ENCODE measurements around the gene DNAJC18.

Gene DNAJC18

DNA sequence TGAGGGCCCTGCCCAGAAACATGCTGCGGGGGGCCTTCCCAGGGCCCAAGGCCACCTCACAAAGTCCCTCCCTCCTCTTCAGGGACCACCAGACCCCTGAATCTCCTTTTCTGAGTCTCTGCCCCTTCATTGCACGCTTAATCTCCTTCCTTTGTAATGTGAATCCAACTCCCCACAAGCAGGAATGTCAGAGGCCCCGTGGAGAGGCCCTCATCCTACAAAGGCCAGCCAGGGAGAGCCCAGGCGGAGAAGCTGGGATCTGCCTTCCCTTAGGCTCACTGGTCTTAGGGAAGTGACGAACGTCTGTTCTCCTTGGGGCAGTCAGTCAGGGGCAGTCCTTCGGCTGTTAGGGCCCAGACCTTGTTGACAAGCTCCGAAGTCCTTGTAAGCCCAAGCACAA is 33.8 kb upstream of the DNAJC18 start:
- no peak for DNase-seq
- no peak for TF ChIP-seq POLR2A (IDR thresholded peaks at IDR 0.05; ENCODE audit: low read length)
- TF ChIP-seq GATA1 (IDR thresholded peaks at IDR 0.05; ENCODE audit: low read depth, low read length): no peak

DNA sequence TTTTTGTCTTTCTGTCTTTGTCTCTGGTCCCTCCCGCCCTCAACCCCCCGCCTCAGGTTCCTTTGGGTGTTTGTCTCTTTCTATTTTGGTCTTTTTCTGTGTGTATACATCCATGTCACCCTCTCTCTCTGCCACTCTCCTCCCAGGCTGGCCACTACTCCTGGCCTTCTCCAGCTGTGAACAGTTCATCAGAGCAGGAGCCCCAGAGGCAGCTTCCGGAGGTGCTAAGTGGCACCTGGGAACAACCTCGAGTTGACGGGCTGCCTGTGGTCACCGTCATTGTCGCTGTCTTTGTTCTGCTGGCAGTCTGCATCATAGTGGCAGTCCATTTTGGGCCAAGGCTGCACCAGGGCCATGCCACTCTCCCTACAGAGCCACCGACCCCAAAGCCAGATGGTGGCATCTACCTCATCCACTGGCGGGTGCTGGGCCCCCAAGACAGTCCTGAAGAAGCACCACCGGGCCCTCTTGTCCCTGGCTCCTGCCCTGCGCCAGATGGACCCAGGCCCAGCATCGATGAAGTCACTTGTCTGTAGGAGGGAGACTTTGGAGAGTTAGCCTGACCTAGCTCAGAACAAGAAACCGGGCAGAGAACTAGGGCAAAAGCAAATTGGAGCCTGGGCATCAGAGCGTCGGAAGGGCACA is 33.2 kb upstream of the DNAJC18 start:
- DNase-seq: no peak
- TF ChIP-seq POLR2A (IDR thresholded peaks at IDR 0.05; ENCODE audit: low read length) (no peak), GATA1 (IDR thresholded peaks at IDR 0.05; ENCODE audit: low read depth, low read length) (no peak)

DNA sequence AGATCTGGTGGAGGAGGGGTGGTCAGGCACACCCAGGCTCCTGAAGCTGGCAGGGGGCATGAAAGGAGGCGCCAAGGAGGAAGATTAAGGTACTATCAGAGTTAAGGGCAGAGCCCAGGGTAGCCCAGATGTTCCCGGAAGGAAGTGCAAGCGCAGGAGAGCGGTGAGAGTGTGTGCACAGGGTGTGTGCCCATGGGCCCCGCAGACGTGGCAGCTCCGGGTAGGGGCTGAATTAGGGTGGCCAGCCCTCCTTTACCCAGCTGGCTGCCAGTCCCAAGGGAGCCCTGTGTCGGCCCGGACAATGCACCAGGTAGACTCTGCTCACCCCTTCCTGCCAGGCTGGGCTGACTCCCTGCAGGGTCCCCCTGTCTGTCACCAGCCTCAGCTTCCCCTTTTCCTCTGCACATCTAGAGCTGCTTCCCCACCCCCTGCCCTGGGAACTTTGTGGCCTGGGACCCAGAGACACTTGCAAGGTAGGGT is 31.5 kb upstream of the DNAJC18 start, which contains the start of gene SMIM33:
Gene SMIM33, plus strand, starts transcription at position 184 of the 480 bp plus-strand sequence. Its CDS starts 118 bp downstream, at position 302.
- no peak for TF ChIP-seq GATA1 (IDR thresholded peaks at IDR 0.05; ENCODE audit: low read depth, low read length)
- no peak for TF ChIP-seq POLR2A (IDR thresholded peaks at IDR 0.05; ENCODE audit: low read length)
- DNase-seq: no peak

DNA sequence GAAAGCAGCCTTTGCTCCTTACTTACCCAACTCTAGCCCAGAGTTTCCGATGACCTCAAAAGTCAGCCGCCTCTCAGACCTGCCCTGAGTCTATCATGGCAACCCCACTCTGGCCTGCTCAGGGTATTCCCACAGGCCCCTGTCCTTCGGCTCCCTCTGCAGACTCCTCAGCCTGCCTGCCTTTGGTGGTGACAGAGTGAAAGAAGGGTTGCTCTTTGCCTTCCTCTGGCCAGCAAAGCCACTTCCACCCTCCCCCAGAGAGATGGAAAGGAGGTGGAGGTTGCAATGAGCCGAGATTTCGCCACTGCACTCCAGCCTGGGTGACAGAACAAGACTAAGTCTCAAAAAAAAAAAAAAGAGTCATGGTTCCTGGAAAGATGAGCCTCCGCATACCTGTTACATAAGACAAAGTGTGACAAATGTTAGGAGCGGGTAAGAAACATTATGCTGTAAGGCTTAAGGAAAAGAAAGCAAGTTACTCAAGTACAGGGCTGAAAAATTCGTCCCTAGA is 29.2 kb upstream of the DNAJC18 start:
- TF ChIP-seq POLR2A (IDR thresholded peaks at IDR 0.05; ENCODE audit: low read length) (no peak), GATA1 (IDR thresholded peaks at IDR 0.05; ENCODE audit: low read depth, low read length) (no peak)
- DNase-seq: no peak

DNA sequence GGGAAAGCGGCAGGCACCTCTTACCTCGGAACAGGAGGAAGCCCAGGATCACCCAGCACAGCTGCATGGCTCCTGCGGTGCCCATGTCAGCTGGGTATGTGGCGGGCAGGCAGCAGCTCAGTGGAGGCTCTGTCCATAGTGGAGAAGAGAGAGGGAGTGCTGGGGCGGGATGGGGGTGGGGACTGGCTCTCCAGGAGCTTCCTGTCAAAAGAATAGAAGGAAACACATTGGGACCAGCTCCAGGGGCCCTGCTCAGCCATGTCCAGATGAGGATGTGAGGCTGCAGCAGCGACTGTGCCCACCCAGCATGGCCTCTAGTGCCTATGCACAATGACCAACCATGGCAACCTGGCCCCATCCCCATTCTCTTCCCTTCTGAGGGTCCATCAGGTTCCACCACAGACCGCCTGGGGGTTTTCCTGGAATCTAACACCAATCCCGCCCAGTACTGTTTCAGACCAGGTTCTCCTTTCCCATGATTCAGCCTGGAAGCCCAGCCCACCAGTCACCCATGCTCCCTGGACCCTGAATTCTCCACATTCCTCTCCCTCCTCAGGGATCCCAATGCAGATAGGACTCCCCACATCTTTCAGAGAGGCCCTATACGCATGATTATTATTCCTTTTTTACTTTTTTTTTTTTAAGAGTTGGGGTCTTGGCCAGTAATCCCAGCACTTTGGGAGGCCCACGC is 23.4 kb upstream of the DNAJC18 start, which contains the start of gene ECSCR:
Gene ECSCR, minus strand, starts transcription at position 158 of the 691 bp plus-strand sequence. Its CDS starts 73 bp downstream, at position 85.
- TF ChIP-seq POLR2A (IDR thresholded peaks at IDR 0.05; ENCODE audit: low read length): no peak
- TF ChIP-seq GATA1 (IDR thresholded peaks at IDR 0.05; ENCODE audit: low read depth, low read length): no peak
- no peak for DNase-seq

DNA sequence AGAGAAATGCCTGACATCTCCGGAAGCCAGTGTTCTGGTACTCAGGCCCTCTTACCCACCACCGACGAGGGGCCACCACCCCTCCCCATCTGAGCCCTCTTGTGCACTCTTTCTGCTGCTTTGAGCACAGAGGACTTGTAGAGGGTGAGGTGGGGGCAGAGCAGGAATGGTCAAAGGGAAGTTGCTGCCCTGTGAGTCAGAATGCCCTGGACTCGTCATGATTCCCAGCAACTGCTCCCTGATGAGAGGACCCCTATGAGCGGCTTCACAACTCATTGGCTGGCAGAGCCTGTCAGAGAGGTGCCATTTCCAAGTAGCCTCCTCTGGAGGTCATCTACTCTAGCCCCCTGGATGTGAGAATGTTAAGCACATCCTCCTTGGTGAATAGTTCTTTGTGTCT is 22.4 kb upstream of the DNAJC18 start:
- TF ChIP-seq POLR2A (IDR thresholded peaks at IDR 0.05; ENCODE audit: low read length): no peak
- no peak for TF ChIP-seq GATA1 (IDR thresholded peaks at IDR 0.05; ENCODE audit: low read depth, low read length)
- no peak for DNase-seq

DNA sequence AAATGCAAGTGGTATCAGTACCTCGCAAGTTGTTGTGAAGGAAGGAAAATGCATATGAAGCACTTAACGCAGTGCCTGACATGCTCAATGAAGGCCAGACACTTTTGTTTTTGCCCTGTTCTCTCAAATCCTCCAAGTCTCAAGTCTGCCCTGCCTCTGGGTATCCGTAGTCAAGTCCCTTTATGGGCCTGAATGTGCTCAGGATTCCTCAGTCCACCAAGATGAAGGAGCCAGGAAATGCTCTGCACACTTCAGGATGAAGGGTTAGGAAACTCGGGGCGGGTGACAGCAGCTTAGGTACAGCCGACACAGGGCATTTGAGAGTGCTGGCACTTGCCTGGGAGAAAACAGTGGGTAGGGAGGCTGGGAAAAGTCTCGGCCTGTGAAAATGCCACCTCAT is 21.9 kb upstream of the DNAJC18 start:
- TF ChIP-seq GATA1 (IDR thresholded peaks at IDR 0.05; ENCODE audit: low read depth, low read length) (no peak), POLR2A (IDR thresholded peaks at IDR 0.05; ENCODE audit: low read length) (no peak)
- no peak for DNase-seq

DNA sequence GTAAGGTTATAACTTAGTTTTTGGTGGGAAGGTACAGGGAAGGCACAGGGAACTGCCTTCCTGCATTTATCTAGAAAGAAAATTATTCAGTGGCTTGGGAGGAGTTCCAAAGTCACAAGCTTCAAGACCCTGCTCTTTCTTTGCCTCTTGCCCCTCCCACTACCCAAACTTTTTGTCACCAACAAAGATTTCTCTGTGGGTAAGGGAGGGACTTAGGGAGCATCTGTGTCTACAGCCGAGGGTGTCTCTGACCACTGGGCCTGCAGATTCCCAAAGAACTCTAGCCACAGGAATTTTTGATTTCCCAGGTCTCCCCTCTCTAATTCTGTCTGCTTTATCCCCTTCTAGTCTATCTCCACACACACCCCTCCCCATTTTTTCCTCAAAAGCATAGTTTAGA is 21.1 kb upstream of the DNAJC18 start:
- DNase-seq: no peak
- TF ChIP-seq POLR2A (IDR thresholded peaks at IDR 0.05; ENCODE audit: low read length): no peak
- TF ChIP-seq GATA1 (IDR thresholded peaks at IDR 0.05; ENCODE audit: low read depth, low read length): no peak

DNA sequence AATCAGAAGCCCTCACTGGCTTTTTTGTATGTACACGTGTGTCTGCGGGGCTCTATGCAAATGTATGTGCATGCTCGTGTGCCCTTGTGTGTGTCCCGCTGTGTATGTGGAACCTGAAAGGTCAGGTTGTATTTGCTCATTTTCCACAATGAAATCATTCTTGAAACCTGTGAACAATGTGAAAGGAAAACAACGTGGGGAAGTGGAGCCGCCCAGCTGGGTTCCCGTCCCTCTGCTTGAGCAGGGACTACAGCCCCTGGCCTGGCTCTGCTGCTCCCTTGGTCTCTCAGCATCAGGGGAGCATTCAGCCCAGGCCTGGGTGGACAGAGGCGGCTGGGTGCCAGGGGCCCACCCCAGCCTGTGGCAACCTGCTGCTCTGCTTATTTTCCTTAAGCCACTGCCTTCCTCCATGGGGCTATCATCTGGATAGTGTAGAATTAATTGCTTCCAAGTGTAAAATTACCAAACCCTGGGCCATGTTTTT is 20.2 kb upstream of the DNAJC18 start:
- TF ChIP-seq POLR2A (IDR thresholded peaks at IDR 0.05; ENCODE audit: low read length) (no peak), GATA1 (IDR thresholded peaks at IDR 0.05; ENCODE audit: low read depth, low read length) (no peak)
- DNase-seq: no peak

DNA sequence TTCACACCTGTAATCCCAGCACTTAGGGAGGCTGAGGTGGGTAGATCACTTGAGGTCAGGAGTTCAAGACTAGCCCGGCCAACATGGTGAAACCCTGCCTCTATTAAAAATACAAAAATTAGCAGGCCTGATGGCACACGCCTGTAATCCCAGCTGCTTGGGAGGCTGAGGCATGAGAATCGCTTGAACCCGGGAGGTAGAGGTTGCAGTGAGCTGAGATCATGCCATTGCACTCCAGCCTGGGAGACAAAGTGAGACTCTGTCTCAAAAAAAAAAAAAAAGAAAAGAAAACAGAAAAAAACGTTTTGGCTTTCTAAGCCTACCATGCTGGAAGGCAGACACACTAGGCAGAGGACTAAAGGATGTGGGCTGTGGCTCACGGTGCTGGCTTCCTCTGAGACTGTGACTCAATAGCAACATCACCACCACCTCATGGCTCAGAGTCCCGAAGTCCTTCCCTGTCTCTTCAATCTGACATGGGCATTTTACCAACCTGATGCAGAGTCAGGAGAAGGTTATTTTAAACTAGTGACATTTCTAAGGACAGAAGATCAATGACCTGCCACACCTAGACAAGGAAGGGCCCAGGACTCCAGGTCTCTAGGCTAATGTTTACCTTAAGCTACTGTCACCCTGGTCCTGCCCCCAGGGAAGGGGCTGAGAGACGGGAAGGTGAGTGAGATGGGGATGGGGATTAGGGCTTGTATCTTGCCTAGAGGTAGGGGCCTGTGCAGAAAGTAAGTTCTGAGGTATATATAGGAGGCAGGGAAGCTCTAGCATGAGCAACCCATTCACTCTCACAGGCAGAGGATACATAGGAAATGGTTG is 19.5 kb upstream of the DNAJC18 start:
- no peak for DNase-seq
- TF ChIP-seq GATA1 (IDR thresholded peaks at IDR 0.05; ENCODE audit: low read depth, low read length): no peak
- TF ChIP-seq POLR2A (IDR thresholded peaks at IDR 0.05; ENCODE audit: low read length): no peak

DNA sequence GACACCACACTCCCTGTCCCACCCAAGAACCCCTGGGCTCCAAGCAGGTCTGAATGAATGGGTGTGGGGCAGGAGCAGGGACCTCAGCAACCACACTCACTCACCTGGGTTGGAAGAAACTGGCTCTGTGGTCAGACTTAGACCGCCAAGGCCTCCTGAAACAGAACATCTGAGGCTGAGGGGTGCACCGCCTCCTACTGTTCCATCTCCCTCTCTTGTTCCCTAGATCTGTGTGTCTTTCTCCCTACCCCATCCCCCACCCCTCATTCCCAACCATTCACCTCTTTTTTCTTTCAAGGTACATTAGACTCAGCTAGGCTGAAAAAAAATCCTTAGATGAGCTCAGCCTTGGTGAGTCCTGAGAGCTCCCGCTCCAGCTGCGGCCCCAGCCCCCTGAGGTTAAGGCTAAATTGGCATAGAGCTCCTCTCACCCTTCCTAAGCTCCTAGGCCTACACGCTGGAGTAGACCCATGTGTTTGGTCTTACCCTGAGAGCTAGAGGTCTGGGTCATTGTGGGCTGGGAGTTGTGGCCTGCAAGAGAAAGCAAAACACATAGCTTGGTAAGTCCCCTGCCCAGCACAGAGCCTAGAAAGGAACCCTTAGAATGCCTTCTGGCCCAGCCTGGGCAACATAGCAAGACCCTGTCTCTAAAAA is 18.5 kb upstream of the DNAJC18 start:
- TF ChIP-seq GATA1 (IDR thresholded peaks at IDR 0.05; ENCODE audit: low read depth, low read length) (no peak), POLR2A (IDR thresholded peaks at IDR 0.05; ENCODE audit: low read length) (no peak)
- no peak for DNase-seq

DNA sequence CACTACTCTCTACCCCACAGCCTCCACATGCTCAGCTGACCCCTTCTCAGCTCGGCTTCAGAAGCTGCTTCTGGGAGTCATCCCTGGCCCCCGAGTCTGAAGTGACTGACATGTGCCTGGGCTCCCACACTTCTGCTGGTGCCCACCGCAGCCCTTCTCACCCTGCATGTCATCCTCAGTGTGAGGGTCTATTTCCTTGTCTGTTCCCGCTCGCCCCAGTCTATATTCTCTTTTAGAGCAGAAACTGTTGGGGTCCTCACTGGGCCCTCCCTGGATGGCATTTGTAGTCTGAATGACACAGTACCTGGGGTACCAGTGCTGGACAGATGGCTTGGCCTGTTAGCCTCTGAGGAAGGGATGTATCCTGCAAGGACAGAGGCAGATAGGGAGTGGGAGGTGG is 17.9 kb upstream of the DNAJC18 start:
- no peak for DNase-seq
- no peak for TF ChIP-seq GATA1 (IDR thresholded peaks at IDR 0.05; ENCODE audit: low read depth, low read length)
- TF ChIP-seq POLR2A (IDR thresholded peaks at IDR 0.05; ENCODE audit: low read length): no peak

DNA sequence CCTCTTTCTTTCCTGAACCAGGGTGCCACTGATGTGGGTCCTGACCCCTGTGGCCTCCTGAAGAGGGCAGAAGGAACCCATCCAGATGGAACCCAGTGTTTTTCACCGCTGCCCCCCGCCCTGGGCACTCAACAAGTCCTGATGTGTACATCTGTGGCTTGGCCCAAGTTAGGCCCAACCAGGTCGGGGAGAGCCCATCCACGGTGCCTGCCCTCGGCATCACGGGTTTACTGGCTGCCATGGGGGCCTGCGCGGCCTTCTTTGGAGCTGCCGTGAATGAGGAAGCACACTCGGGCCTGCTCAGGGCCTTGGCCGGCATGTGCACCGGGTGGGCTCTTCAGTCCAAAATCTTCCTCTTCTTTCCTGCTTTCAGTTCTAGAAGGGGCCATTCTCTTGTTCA is 17.5 kb upstream of the DNAJC18 start:
- no peak for TF ChIP-seq GATA1 (IDR thresholded peaks at IDR 0.05; ENCODE audit: low read depth, low read length)
- no peak for TF ChIP-seq POLR2A (IDR thresholded peaks at IDR 0.05; ENCODE audit: low read length)
- no peak for DNase-seq
